Activated CD8-positive, alpha-beta memory T cell treated with anti-CD3 and anti-CD28 coated beads for 36 hours (primary cell): ENCODE measurements around the gene SUPT3H. TPM values are rescaled to one million over a fixed set of nuclear protein-coding genes. Genes with fewer than 3 reads are reported as not detected.

Experiments
- CTCF ChIA-PET: fragments of 350-600 bp; sonication (Branson Sonifier 250); formaldehyde crosslinking; loops from one replicate; lab custom pipeline; 2021; ENCODE audit warnings: antibody characterized with exemption; lab: Charles Lee
- POLR2A ChIA-PET: fragments of 350-600 bp; sonication (Branson Sonifier 250); formaldehyde crosslinking; loops from one replicate; lab custom pipeline; 2021; ENCODE audit warnings: antibody characterized with exemption; lab: Charles Lee
- total RNA-seq, 2 experiments: library from RNA; stranded (reverse); gene quantifications; one replicate each; pipeline ENCODE4 v1.2.3, GENCODE V29; 2021

The SUPT3H gene
- total RNA-seq, 2 experiments from 2014 or later = 17.4 to 17.8 TPM

DNA sequence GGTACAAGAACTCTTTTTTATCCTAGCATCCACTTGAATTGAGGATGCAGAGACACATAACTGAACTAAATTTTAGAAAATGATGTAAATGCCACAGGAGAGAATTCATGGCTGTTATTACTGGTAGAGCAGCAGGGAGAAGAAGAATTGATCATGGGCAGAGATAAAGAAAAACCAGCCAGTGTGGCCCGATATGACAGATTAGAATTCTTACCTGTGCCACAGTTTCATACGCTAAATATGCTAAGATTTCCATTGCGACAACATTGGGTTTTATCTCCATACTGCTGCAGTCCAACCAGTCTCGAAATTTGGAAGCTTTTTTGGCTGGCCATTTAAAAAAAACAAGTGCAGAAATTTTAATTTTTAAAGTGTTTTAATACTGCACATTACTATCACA is 423.5 kb downstream of the SUPT3H start:
- POLR2A ChIA-PET = no interaction called here
- CTCF ChIA-PET = no interaction called here

DNA sequence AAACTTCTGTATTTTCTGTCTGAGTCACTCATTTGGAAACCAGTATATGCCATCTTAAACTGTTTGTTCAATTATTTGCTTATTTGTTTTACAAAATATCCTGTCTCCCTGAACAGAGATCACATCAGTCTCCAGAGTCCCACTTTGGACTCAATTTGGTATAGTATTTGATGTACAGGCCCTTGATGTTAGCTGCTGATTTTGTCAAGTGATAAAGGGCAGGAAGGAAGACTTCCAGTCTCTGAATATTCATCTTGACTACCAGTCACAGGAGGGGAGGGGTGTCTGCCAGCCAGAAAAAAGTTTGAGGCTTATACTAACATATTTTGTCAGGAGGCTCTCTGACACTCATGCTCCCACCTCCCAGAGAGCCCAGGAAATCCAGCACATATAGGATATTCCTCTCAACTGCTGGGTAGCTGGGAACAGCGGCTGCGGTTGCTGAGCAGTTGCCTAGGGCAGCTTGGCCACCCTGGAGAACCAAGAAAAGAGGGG is 426.4 kb downstream of the SUPT3H start:
- CTCF ChIA-PET = interaction anchor here (0.6 kb wide), 1 partner anchor 224 kb away, joined by 3 read pairs; no protein-coding TSS in a partner anchor
- POLR2A ChIA-PET = no interaction called here

DNA sequence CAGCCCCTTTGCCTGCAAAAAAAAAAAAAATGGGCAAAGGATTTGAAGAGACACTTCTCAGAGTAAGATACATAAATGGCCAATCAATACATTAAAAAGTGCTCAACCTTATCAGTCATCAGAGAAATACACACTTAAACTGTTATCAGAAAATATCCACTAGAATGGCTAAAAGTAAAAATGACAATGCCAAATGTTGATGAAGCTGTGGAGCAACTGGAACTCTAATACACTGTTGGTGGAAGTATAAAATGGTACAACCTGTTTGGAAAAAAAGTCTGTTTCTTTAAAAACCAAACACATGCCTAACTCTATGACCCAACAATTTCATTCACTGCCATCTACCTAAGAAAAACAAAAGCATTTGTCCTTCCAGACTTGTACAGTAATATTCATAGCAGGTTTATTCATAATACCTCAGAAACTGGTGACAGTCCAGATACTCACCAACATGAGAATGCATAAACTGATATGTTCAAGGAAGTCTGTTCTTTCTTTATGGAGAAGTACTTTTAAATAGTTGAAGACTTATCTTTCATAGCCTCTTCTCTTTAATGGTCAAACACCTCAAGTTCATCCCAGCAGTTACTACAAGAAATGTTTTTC is 428.0 kb downstream of the SUPT3H start:
- ChIA-PET CTCF (no interaction called here), POLR2A (no interaction called here)

DNA sequence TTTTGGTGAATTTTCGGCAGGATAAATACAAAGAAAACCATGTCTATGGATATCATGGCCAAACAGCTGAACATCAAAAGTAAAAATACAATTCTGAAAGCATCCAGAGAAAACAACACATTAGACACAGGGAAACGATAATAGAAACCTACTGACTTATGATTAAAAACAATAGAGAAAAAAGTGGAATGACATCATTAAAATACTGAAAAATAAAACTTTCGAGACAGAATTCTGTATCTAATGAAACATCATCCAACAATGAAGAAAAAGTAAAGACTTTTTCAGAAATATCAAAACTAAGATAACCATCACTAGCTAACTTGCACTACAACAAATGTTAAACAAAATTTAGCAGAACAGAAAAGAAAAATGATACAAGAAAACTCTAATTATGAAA is 434.2 kb downstream of the SUPT3H start:
- ChIA-PET POLR2A (no interaction called here), CTCF (no interaction called here)

DNA sequence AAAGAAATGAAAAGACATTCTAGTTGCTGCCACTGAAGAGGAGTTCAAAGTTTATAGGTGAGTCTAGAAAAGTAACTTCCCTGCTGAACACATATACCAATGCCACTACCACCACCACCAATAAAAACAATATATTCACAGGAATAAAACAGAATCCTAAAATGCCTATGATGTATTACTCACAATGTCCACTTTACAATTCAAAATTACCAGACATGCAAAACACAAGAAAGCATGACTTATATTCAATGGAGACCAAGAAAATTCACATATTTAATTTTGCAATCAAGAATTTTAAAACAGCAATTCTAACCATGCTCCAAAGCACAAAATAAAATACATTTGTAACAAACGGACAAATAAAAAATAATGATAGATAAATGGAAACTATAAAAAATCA is 434.9 kb downstream of the SUPT3H start:
- CTCF ChIA-PET = no interaction called here
- POLR2A ChIA-PET = no interaction called here

DNA sequence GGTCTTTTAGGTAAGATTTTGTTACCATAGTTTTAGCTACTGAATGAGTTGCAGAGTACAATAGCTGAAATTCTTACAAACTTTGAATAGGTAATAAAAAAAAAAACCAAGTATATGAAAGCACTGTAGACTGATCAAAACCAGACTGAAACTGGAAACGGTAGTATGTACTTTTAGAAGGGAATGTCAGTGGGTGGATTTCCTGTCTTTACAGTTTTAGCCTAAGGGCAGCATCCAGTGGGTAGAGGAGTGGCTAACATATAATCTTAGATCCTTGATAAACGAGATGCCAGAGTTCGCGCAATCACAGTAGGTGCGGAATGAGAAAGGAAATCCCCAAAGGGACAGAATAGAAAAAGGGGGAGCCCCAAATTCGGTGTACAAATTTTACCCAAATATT is 435.5 kb downstream of the SUPT3H start:
- ChIA-PET CTCF (interaction anchor here (1.2 kb wide), 1 partner anchor 19 kb away, joined by 3 read pairs; no protein-coding TSS in a partner anchor), POLR2A (interaction anchor here (0.6 kb wide), 1 partner anchor 19 kb away, joined by 3 read pairs; no protein-coding TSS in a partner anchor)

DNA sequence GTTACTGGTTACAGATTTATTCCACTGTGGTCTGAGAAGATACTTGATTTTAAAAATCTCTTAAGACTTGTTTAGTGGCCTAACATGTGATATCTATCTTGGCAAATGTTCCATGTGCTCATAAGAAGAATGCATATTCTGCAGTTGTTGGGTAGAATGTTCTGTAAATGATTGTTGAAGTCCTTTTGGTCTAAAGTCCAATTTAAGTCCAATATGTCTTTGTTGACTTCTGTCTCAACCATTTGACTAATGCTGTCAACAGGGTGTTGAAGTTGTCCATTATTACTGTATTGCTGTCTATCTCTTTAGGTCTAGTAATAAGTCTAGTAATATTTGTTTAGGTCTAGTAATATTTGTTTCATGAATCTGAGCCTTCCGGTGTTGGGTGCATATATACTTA is 437.4 kb downstream of the SUPT3H start:
- ChIA-PET CTCF (no interaction called here), POLR2A (no interaction called here)

DNA sequence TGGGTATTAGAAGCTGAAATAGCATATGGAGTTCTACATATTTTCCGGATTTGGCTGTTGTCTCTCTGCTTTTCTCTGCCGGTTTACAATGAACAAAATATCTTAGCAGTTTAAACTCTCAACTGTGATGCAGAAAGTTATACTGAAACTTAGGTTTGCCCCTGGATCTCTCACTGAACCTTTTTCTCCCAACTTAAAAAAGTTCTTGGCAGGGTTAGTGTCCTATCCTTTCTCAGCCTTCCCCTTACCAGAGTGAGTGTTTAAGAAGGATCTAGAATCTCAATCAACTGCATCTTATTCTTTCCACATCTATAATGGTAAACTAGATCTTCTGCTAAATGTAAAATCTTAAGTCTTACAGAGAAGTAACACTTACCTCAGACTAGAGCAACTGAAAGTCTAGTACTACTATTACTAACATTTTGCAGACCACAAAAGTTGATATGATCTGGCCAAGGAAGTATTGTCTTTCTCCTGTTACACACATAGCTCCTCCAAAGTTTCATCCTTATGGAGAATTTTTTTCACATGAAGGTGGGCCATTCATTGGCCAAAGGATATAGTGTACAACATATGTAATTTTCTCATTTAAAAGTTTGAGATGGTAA is 441.9 kb downstream of the SUPT3H start:
- CTCF ChIA-PET = no interaction called here
- POLR2A ChIA-PET = no interaction called here

DNA sequence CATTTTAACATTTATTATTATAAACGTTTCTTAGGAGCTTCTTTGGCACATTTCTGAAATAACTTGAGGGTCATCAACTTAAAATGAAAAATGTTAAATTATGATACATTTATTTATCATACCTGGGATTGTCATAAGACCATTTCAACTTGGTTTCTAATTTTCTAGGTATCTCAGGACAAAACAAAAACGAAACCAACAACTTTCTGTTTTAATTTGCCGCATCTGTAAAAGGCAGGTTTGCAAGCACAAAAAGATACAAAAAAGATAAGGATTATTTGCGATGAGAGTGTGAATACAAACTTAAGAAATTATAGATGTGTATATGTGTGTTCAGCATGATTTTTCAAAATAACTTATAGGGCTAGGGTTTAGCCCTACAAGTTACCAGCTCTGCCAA is 444.6 kb downstream of the SUPT3H start:
- CTCF ChIA-PET = no interaction called here
- POLR2A ChIA-PET = no interaction called here

DNA sequence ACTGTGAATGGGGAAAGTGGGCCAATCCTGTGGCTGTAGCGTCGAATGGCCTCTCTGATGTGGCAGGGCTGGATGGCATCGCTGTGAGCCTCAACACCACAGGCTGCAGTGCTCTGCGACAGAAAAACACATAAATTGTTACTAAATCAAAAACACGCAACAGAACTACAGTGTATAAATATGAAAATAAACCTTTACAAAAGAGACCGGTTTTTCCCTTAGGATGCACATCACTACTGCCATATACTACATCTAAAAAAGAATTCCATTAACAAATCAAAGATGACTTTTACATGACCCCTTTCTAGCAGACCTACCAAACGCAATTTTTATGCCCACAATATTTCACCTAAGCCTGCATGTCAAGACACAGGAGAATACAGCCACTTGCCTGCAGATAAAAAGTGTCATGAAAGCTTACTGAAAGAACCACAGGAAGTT is 445.1 kb downstream of the SUPT3H start:
- ChIA-PET POLR2A (no interaction called here), CTCF (no interaction called here)

DNA sequence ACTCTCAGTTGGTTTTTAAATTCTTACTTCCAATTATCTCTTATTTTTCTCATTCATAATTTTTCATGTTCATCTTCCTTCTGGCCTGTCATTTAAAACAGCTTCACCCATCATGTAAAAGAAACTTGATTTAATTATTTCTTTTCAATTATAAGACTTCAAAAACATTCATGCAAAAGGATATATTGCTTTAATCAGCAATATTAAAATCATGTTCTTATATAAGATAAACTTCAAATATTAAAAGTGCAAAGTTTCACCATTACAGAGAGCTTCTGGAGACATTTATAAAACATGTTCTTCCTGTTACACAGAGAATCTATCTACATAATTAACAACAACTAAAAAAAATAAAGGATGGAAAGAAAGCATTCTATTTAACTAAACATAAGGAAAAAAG is 446.3 kb downstream of the SUPT3H start:
- POLR2A ChIA-PET = no interaction called here
- CTCF ChIA-PET = no interaction called here

DNA sequence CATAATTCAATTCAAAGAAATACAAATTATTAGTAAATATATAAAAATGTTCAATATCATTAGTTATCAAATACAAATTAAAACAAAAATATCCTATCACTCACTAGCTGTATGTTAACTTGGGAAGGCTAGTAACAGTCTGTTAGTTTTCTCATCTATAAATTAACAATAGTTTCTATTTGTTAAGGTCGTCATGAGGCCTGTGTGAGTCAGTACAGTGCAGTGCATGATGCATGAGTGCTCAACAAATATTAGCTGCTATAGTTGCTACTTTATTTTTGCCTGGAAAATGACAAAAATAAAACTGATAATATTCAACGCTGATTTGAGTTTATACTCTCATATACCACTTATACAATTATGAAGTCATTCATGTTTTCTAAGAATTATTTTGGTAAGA is 451.2 kb downstream of the SUPT3H start:
- POLR2A ChIA-PET = no interaction called here
- CTCF ChIA-PET = no interaction called here

DNA sequence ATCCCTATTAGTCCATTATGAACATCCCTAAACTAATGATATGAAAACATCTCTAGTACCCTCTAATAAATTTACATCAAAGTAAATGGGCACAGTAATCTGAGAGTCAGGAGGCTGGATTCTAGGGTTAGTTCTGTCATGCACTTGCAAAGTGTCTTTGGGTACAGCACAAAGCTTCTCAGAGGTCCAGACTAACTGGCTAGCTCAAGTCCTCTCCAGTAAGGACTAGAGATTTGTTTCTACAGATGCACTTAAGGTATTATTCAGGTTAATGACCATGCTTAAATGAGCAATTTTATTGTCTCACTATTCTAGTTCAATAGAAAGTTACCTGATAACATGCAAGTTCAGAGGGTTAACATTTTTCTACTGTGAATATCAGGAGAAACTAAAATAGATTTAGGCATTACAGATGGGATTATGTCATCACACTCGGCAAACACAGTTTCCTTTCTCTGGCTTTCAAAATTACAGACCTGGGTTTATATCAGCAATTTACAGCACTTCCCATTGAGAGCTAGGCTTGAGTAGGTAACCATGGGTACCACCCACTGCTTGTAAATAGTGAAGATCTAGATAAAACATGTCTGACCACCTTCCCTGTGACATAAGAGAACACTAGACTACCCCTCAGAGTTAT is 452.5 kb downstream of the SUPT3H start:
- CTCF ChIA-PET = no interaction called here
- POLR2A ChIA-PET = no interaction called here

DNA sequence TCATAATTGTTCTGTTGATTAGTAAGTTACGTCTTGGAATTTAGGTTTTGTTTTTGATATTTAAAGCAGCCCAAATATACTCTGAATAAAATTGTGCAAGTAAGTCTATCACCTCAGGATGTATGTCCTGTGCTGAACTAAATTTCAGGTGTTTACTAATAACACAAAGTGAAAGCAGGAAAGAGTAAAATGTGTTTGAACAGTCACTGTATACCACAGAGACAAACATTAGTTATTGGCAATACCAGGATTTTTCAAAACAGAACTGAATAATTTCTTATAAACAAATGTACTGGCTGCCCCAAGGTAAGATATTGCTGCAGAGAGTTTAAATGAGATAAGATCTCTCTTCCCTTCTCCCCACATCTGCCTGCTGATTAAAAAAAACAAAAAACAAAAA is 454.3 kb downstream of the SUPT3H start:
- ChIA-PET CTCF (no interaction called here), POLR2A (no interaction called here)

DNA sequence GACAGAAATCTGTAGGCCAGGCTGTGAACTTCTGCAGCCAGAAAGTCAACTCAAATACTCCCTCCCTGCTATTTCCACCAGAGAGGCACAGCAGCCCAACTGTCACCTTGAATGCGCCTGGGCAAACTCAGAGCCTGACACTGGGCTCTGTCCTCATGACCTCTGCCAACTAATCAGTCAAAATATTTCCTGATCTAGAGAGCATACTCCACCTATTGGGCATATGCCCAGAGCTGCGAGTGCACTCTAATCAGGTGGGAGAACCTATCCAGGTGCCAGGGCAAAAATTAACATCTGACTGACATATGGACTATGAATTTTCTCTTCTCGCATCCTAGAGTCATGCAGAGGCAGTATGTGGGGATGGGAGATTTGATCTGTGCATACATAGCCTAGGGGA is 455.9 kb downstream of the SUPT3H start:
- CTCF ChIA-PET = no interaction called here
- POLR2A ChIA-PET = no interaction called here

DNA sequence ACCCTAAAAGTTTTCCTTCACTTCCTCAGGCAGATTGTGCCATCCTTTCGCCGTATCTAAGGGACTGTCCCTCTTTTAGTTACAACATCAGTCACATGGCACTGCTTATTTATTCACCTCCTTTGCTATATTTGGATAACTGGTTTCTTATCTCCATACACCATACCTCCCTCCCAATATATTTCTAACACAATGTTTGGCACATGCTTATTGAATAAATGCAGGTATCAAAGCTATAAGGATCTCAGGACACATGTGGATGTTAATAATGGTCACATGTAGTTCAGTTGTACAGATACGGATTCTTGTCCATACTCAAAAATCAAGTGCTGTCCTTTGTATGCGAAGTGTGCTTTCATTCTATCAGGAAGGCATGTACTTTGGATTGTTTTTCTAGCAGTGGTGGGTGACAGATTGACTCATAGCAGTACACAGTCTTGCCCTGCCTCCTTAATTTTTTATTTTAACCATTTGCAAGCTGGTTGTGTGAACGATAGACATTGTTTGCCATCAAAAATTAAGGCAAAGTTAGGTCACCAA is 456.7 kb downstream of the SUPT3H start:
- POLR2A ChIA-PET = no interaction called here
- CTCF ChIA-PET = interaction anchor here (1.1 kb wide), 1 partner anchor 268 kb away, joined by 3 read pairs; no protein-coding TSS in a partner anchor

DNA sequence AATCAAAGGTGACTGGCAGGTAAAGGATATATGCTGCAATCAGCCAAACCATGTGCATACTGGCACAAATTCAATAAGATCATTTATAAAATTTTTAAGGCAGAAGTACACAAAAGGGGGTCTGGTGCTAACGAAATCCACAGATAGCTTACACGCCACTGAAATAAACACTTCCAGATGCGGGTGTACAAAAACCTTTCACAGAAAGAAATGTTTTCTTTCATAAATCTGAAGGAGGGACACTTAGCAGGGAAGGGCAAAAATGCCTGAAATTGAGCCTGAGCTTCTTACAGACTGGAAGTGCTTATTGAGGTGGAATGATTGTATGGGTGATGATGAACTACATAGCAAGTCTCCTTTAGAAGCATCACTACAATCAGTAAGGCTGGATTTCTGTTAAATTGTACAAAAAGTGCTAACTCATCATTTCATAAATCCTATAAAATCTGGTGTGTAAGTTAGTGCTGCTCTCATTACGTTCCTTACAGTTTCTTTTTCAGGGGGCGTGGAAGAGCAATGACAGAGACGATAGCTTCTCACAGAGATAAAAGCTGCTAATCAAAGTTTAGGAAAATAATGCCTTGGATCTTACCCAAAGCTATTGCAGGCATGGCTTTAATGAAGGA is 458.9 kb downstream of the SUPT3H start:
- CTCF ChIA-PET = no interaction called here
- POLR2A ChIA-PET = no interaction called here

DNA sequence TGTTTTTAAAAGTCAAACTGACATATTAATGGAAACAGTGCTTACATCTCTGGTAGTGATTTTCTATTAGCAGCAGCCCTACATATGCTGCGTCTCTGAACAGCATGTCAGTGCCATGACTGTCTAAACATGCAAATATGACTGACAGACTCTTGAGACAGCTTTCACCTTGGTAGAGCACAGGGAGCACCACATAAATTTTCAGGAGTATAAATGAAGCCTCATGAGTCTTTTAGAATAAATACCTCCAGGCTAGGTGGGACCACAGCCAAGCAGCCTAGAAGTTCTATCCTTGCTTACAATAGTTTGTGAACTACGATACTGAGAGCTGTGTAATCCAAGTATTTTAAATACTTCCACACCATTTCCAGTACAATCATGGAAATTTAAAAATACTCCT is 460.3 kb downstream of the SUPT3H start:
- CTCF ChIA-PET = no interaction called here
- POLR2A ChIA-PET = no interaction called here

DNA sequence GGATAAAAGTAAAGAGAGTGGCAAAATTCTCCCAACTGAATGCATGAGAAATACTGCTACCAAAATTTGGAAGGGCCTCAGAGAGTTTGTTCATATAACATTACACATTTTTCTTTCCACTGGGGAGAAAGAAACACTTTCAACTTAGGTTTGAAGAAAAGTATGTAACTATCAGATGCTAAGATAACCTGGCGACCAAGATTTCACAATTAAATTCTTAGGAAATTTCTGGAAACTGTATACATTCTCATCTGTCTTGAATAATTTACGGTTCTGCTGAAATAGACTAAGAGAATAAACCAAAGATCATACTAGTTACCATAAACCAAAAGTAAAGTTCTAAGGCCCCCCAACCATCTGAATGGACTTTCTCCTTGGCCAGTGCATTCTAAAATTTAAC is 462.6 kb downstream of the SUPT3H start:
- CTCF ChIA-PET = no interaction called here

DNA sequence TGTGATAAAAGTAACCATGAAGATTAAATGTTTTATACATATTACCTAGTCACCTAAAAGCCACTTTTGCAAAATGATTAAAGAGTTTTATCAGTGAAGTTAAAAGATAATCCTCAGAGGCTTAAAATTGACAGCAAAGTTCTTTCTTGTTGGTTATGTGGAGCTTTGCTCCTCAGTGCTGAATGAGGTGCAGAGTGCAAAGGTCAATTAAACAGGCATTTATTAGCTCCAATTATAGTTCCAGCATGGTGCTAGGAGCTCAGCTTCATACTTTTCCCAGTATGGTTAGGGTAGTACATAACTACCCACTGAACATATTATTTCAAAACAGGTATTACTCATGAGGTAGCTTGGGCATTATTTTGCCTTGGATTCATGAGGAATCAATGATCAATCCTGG is 463.6 kb downstream of the SUPT3H start:
- CTCF ChIA-PET = interaction anchor here (0.7 kb wide), 1 partner anchor 73 kb away, joined by 3 read pairs; no protein-coding TSS in a partner anchor

More for the DNA sequence above, 462.6 kb downstream of the SUPT3H start:
- POLR2A ChIA-PET = no interaction called here

More for the DNA sequence above, 463.6 kb downstream of the SUPT3H start:
- POLR2A ChIA-PET = no interaction called here
